HepG2 (cell line): Measurements from ENCODE around the gene PDGFB. TPM values are rescaled to one million over a fixed set of nuclear protein-coding genes. Genes with fewer than 3 reads are reported as not detected.

Source experiments
- ASH2L ChIP-seq: fragments of 300-600, 200-600 bp; sonication (generic); IDR thresholded peaks from 2 replicates; pipeline ENCODE4 v1.7.0; 2017; ENCODE audit warnings: low read depth, mild to moderate bottlenecking, moderate library complexity, mixed read lengths, low read length; ENCODE audit not compliant: insufficient read length
- FUBP1 ChIP-seq: sonication (generic); formaldehyde crosslinking; IDR thresholded peaks from 2 replicates; pipeline ENCODE4 v1.5.1; 2020; ENCODE audit warnings: missing genetic modification reagents, mild to moderate bottlenecking, borderline replicate concordance
- ISL2 ChIP-seq: sonication (generic); formaldehyde crosslinking; IDR thresholded peaks from 2 replicates; pipeline ENCODE4 v1.5.0; 2020; ENCODE audit warnings: missing genetic modification reagents
- KLF16 ChIP-seq, 2 experiments: sonication (generic) in 1 of 2; formaldehyde crosslinking in 1 of 2; IDR thresholded peaks; 2 replicates each; pipeline versions ENCODE4 v1.6.1 to v1.8.0; 2016 to 2023; ENCODE audit warnings: missing genetic modification reagents in 2 of 2, missing compliant biosample characterization in 1 of 2
- MATR3 ChIP-seq: sonication (generic); formaldehyde crosslinking; IDR thresholded peaks from 2 replicates; pipeline ENCODE4 v1.4.0; 2020; ENCODE audit warnings: missing genetic modification reagents
- MYPOP ChIP-seq: sonication (generic); formaldehyde crosslinking; IDR thresholded peaks from 2 replicates; pipeline ENCODE4 v1.8.1; 2023; ENCODE audit warnings: mild to moderate bottlenecking, moderate library complexity, missing genetic modification reagents
- SP5 ChIP-seq: IDR thresholded peaks from 2 replicates; pipeline ENCODE4 v1.6.1; 2016; ENCODE audit warnings: low read depth, borderline replicate concordance
- TOPORS ChIP-seq: sonication (generic); formaldehyde crosslinking; IDR thresholded peaks from 2 replicates; pipeline ENCODE4 v1.8.0; 2023; ENCODE audit warnings: mild to moderate bottlenecking, missing genetic modification reagents
- ZFP36 ChIP-seq: fragments of 150-350 bp; IDR thresholded peaks from 2 replicates; pipeline ENCODE4 v1.6.1; 2018; ENCODE audit warnings: borderline replicate concordance, low read length, low read depth; ENCODE audit not compliant: partially characterized antibody
- ZNF274 ChIP-seq: sonication (generic); formaldehyde crosslinking; IDR thresholded peaks from 2 replicates; pipeline ENCODE4 v1.5.1; 2020; ENCODE audit warnings: mild to moderate bottlenecking, missing genetic modification reagents
- ZNF333 ChIP-seq: sonication (generic); formaldehyde crosslinking; IDR thresholded peaks from 2 replicates; pipeline ENCODE4 v1.4.0; 2020; ENCODE audit warnings: mild to moderate bottlenecking, missing genetic modification reagents, borderline replicate concordance
- ZNF619 ChIP-seq: sonication (generic); formaldehyde crosslinking; IDR thresholded peaks from 2 replicates; pipeline ENCODE4 v1.4.0; 2020; ENCODE audit warnings: mild to moderate bottlenecking, missing genetic modification reagents
- ZNF746 ChIP-seq: sonication (generic); formaldehyde crosslinking; IDR thresholded peaks from 2 replicates; pipeline ENCODE4 v1.8.0; 2022; ENCODE audit warnings: mild to moderate bottlenecking, missing genetic modification reagents
- polyA plus RNA-seq, 8 experiments: library from polyadenylated mRNA; depleted of rRNA in 3 of 8; stranded (reverse) in 7 of 8; unstranded in 1 of 8; fragments of >200 nt; fragmentation: Illumina TruSeq in 4 of 8; extraction: Trizol in 4 of 8; gene quantifications; 2 replicates each; pipeline versions ENCODE4 v1.2.1 to v1.2.3, GENCODE V29; 2011 to 2016; ENCODE audit warnings: low read depth in 4 of 8, missing spikeins in 1 of 8, mixed read lengths in 1 of 8; ENCODE audit not compliant: insufficient read depth in 1 of 8
- total RNA-seq, 5 experiments: library from RNA; depleted of rRNA; stranded (reverse); fragments of >200 nt; fragmentation: Illumina TruSeq; extraction: Trizol; gene quantifications; 2 replicates each; pipeline ENCODE4 v1.2.3, GENCODE V29; 2016; ENCODE audit warnings: low read depth in 1 of 5
- TF ChIP-seq, protein P1 (sequence below): sonication (generic); formaldehyde crosslinking; IDR thresholded peaks from 2 replicates; pipeline ENCODE4 v1.4.0; 2020; ENCODE audit warnings: mild to moderate bottlenecking, missing genetic modification reagents
- TF ChIP-seq, protein P2 (sequence below): sonication (generic); formaldehyde crosslinking; IDR thresholded peaks from 2 replicates; pipeline ENCODE4 v1.5.0; 2020; ENCODE audit warnings: mild to moderate bottlenecking, missing genetic modification reagents, moderate library complexity
- TF ChIP-seq, protein P3 (sequence below): sonication (generic); formaldehyde crosslinking; IDR thresholded peaks from 2 replicates; pipeline ENCODE4 v1.8.0; 2022; ENCODE audit warnings: mild to moderate bottlenecking, missing genetic modification reagents
- TF ChIP-seq, protein P4 (sequence below): sonication (generic); formaldehyde crosslinking; conservative IDR thresholded peaks from 2 replicates; pipeline ENCODE4 v1.4.0; 2020; ENCODE audit warnings: missing genetic modification reagents

PDGFB gene
- total and polyA plus RNA-seq, 2 of the 13 experiments (the other 11 are each of a cell fraction or from before 2014, with no cell fraction given): 1.4 to 10.1 TPM

- TF ChIP-seq, protein P1, sequence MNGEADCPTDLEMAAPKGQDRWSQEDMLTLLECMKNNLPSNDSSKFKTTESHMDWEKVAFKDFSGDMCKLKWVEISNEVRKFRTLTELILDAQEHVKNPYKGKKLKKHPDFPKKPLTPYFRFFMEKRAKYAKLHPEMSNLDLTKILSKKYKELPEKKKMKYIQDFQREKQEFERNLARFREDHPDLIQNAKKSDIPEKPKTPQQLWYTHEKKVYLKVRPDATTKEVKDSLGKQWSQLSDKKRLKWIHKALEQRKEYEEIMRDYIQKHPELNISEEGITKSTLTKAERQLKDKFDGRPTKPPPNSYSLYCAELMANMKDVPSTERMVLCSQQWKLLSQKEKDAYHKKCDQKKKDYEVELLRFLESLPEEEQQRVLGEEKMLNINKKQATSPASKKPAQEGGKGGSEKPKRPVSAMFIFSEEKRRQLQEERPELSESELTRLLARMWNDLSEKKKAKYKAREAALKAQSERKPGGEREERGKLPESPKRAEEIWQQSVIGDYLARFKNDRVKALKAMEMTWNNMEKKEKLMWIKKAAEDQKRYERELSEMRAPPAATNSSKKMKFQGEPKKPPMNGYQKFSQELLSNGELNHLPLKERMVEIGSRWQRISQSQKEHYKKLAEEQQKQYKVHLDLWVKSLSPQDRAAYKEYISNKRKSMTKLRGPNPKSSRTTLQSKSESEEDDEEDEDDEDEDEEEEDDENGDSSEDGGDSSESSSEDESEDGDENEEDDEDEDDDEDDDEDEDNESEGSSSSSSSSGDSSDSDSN (CRISPR knock-in tag): peak; percentile 82
- no peak; the same call in 1 of the 2 replicates for TF ChIP-seq FUBP1 (CRISPR knock-in tag)
- TF ChIP-seq, protein P2, sequence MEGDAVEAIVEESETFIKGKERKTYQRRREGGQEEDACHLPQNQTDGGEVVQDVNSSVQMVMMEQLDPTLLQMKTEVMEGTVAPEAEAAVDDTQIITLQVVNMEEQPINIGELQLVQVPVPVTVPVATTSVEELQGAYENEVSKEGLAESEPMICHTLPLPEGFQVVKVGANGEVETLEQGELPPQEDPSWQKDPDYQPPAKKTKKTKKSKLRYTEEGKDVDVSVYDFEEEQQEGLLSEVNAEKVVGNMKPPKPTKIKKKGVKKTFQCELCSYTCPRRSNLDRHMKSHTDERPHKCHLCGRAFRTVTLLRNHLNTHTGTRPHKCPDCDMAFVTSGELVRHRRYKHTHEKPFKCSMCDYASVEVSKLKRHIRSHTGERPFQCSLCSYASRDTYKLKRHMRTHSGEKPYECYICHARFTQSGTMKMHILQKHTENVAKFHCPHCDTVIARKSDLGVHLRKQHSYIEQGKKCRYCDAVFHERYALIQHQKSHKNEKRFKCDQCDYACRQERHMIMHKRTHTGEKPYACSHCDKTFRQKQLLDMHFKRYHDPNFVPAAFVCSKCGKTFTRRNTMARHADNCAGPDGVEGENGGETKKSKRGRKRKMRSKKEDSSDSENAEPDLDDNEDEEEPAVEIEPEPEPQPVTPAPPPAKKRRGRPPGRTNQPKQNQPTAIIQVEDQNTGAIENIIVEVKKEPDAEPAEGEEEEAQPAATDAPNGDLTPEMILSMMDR: peak; percentile 61
- peak; percentile 31; the same call in 1 of the 2 replicates for TF ChIP-seq SP5 (CRISPR knock-in tag)
- TF ChIP-seq ZFP36: no peak
- no peak; the same call in 1 of the 2 replicates for TF ChIP-seq TOPORS (CRISPR knock-in tag)
- TF ChIP-seq, protein P3, sequence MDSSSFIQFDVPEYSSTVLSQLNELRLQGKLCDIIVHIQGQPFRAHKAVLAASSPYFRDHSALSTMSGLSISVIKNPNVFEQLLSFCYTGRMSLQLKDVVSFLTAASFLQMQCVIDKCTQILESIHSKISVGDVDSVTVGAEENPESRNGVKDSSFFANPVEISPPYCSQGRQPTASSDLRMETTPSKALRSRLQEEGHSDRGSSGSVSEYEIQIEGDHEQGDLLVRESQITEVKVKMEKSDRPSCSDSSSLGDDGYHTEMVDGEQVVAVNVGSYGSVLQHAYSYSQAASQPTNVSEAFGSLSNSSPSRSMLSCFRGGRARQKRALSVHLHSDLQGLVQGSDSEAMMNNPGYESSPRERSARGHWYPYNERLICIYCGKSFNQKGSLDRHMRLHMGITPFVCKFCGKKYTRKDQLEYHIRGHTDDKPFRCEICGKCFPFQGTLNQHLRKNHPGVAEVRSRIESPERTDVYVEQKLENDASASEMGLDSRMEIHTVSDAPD (CRISPR knock-in tag): 0 out of 2 replicates have a peak, but pooled peaks have one; percentile 63
- TF ChIP-seq ZNF333 (CRISPR knock-in tag): no peak
- TF ChIP-seq ZNF274 (CRISPR knock-in tag): peak; percentile 59; the same call in 1 of the 2 replicates
- peak; percentile 91 for TF ChIP-seq MYPOP (CRISPR knock-in tag)
- TF ChIP-seq ISL2 (CRISPR knock-in tag): peak; percentile 14; the same call in 1 of the 2 replicates
- TF ChIP-seq ZNF746: peak; percentile 68; the same call in 1 of the 2 replicates
- TF ChIP-seq MATR3 (CRISPR knock-in tag): no peak
- TF ChIP-seq, protein P4, sequence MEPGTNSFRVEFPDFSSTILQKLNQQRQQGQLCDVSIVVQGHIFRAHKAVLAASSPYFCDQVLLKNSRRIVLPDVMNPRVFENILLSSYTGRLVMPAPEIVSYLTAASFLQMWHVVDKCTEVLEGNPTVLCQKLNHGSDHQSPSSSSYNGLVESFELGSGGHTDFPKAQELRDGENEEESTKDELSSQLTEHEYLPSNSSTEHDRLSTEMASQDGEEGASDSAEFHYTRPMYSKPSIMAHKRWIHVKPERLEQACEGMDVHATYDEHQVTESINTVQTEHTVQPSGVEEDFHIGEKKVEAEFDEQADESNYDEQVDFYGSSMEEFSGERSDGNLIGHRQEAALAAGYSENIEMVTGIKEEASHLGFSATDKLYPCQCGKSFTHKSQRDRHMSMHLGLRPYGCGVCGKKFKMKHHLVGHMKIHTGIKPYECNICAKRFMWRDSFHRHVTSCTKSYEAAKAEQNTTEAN: peak; percentile 96
- TF ChIP-seq ZNF619: no peak
- peak in 1 of 2 experiments; percentile 94; a peak in 2 of 4 replicates for TF ChIP-seq KLF16 (CRISPR knock-in tag; IDR thresholded peaks at IDR 0.05)
- TF ChIP-seq ASH2L: peak; percentile 46
These were observed 3.7 kb downstream of the PDGFB start (continued) for GRCh38 chr22:39240831-39241793.
